GM19463 (cell line): ENCODE results near the gene CSN1S1.

ENCODE experiments used
- ATAC-seq: cut with Tn5 transposase; IDR thresholded peaks from one replicate; pipeline ENCODE4 v1.9.1; 2021; ENCODE audit warnings: mild to moderate bottlenecking, moderate library complexity; ENCODE audit not compliant: unreplicated experiment

Gene CSN1S1

GRCh38 chr4:69986663-69987062 lies 55.8 kb downstream of the CSN1S1 start:
- ATAC-seq, result no peak

DNA sequence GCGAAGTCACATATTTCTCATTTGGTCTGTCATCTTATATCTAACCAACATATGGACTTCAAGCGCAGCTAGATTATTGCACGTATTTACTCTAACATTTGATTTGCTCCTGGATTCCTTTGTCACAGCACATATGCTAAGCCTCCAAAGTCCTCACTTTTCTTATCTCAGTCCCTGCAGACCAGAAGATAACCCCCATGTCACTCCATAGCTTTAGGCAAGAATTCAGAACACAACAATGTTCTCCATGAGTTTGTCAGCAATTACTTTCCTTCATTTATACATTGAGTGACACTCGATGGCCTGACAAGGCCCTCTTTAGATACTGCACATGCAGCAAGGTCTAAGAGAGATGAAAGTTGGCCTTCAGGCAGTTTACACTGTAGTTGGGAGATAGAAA lies 60.1 kb downstream of the CSN1S1 start:
- no peak for ATAC-seq

DNA sequence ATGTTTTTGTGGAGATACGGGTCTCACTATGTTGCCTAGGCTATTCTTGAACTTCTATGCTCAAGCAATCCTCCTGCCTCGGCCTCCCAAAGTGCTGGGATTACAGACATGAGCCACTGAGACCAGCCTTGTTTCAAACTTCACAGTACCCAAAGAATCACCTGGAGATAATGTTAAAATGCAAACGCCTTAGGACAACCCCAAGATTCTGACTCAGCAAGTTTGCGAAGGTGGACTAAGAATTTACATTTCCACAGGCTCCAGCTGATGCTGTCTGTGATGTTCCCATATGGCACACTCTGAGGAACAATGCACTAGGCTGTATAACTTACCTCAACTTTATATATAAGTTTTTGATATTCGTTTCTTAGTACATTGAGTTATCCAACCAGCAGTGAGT lies 63.9 kb downstream of the CSN1S1 start:
- ATAC-seq, result no peak

DNA sequence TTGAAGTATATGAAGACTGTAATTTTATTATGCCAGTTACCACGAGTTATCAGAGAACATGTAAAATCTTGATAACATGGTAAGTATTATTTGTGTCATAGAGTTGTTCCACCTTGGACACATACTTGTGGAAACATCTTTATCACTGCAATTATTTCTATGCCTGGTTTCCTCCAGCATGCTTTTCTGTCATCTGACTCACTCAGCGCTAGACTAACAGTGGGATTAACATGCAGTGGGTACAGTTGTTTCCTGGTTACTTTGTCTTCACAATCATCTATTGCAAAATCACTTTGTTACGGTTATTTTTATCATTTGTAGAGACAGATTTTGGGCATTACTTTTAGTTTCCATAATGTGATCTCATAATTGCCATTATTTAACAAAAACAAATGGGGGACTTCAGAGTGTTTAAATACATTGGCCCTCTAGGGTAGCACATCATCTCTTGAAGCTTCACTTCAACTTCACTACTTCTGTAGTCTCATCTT lies 64.7 kb downstream of the CSN1S1 start, which contains the start of gene STATH:
Gene STATH (plus strand): TSS at position 441 of the 491 bp plus-strand sequence. CDS start 2,472 bp downstream, outside the sequence.
- ATAC-seq, result no peak
